ENCODE data around the gene TTLL9.

DNA sequence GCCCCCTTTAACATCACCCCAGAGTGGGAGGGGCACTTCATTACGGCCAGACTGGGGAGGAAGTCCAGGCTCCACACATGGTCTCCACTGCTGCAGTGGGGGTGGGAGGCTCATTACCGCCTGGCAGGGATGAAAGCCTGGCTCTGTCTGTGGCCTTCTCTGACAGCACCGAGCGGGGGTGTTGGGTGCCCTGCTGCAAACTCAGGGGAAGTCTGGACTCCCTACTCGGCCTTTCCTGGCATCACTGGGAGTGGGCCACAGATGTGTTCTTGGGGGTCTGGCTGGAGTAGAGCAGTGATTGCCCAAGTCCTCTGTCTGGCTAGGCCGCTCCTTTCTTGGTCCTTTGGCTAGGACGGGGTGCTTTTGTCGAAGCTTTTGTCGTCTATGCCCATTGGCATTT lies 27.1 kb downstream of the TTLL9 start:
- TF ChIP-seq, protein P1, sequence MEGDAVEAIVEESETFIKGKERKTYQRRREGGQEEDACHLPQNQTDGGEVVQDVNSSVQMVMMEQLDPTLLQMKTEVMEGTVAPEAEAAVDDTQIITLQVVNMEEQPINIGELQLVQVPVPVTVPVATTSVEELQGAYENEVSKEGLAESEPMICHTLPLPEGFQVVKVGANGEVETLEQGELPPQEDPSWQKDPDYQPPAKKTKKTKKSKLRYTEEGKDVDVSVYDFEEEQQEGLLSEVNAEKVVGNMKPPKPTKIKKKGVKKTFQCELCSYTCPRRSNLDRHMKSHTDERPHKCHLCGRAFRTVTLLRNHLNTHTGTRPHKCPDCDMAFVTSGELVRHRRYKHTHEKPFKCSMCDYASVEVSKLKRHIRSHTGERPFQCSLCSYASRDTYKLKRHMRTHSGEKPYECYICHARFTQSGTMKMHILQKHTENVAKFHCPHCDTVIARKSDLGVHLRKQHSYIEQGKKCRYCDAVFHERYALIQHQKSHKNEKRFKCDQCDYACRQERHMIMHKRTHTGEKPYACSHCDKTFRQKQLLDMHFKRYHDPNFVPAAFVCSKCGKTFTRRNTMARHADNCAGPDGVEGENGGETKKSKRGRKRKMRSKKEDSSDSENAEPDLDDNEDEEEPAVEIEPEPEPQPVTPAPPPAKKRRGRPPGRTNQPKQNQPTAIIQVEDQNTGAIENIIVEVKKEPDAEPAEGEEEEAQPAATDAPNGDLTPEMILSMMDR (IDR thresholded peaks at IDR 0.05), result no peak
- no peak for TF ChIP-seq POLR2A (IDR thresholded peaks at IDR 0.05)

Measured in right lobe of liver (tissue), 4 donors.